DND-41 (cell line): ENCODE measurements around the gene BCAS3.
"Not testable (repeated sequence)": the region's sequence is repeated elsewhere in the genome, so short reads cannot be mapped to it uniquely, and the experiment has no call there.

Experiments used
- ATAC-seq: fragments of 200-7000 bp; cut with Tn5 transposase; 3 replicates; pipeline ENCODE4 v1.9.1; 2021; ENCODE audit warnings: low read depth; ENCODE audit not compliant: insufficient read depth
- DNase-seq: peaks from one replicate; pipeline ENCODE4 v3.0.0-alpha.2; 2020
- H2AFZ ChIP-seq: 2 replicates; pipeline ENCODE4 v1.6.0; 2012; ENCODE audit warnings: low read depth, low read length
- H3K27ac ChIP-seq: 2 replicates; pipeline ENCODE4 v1.5.1; 2012; ENCODE audit warnings: low read length, inconsistent platforms
- H3K27me3 ChIP-seq: fragments of 200-600 bp; sonication (generic); 2 replicates; pipeline ENCODE4 v1.6.0; 2012; ENCODE audit warnings: low read length, mild to moderate bottlenecking, inconsistent platforms; ENCODE audit not compliant: insufficient read depth, poor library complexity
- H3K36me3 ChIP-seq: 2 replicates; pipeline ENCODE4 v1.5.1; 2012; ENCODE audit warnings: low read length, inconsistent platforms; ENCODE audit not compliant: insufficient read depth
- H3K4me1 ChIP-seq: 2 replicates; pipeline ENCODE4 v1.5.1; 2012; ENCODE audit warnings: mild to moderate bottlenecking, low read length; ENCODE audit not compliant: insufficient read depth
- H3K4me2 ChIP-seq: 2 replicates; pipeline ENCODE4 v1.6.0; 2012; ENCODE audit warnings: mild to moderate bottlenecking, moderate library complexity, low read length, inconsistent platforms; ENCODE audit not compliant: insufficient read depth
- H3K4me3 ChIP-seq, 2 experiments: fragments of 200-600 bp in 1 of 2; shearing (Covaris generic) in 1 of 2; 2 replicates each; pipeline ENCODE4 v1.5.1; 2012 to 2016; ENCODE audit warnings: inconsistent platforms in 2 of 2, low read length in 2 of 2, mild to moderate bottlenecking in 2 of 2, low read depth in 1 of 2, moderate library complexity in 1 of 2
- H3K79me2 ChIP-seq: 2 replicates; pipeline ENCODE4 v1.6.0; 2012; ENCODE audit warnings: low read length, inconsistent platforms; ENCODE audit not compliant: insufficient read depth
- H3K9ac ChIP-seq: 2 replicates; pipeline ENCODE4 v1.6.0; 2012; ENCODE audit warnings: low read depth, mild to moderate bottlenecking, inconsistent platforms, low read length, moderate library complexity
- H3K9me3 ChIP-seq: 2 replicates; pipeline ENCODE4 v1.5.1; 2012; ENCODE audit warnings: low read length, moderate library complexity, mild to moderate bottlenecking, inconsistent platforms; ENCODE audit not compliant: insufficient read depth, severe bottlenecking
- H4K20me1 ChIP-seq: 2 replicates; pipeline ENCODE4 v1.6.0; 2012; ENCODE audit warnings: low read length; ENCODE audit not compliant: insufficient read depth
- CTCF ChIP-seq: IDR thresholded peaks from 2 replicates; pipeline ENCODE4 v1.5.1; 2012; ENCODE audit warnings: borderline replicate concordance, low read length, moderate library complexity, mild to moderate bottlenecking; ENCODE audit not compliant: poor library complexity, severe bottlenecking; ENCODE audit errors: extremely low read depth
- EZH2 ChIP-seq: IDR thresholded peaks from 3 replicates; pipeline ENCODE4 v1.6.1; 2012; ENCODE audit warnings: borderline replicate concordance, low read depth, mild to moderate bottlenecking, moderate library complexity, low read length, inconsistent platforms; ENCODE audit not compliant: severe bottlenecking

BCAS3 gene

GRCh38 chr17:60803059-60803458 lies 125.4 kb downstream of the BCAS3 start:
- Histone ChIP-seq H3K9me3 (no peaks in the 10 kb centered on the region), H3K4me2 (no peak overlapping the region), H4K20me1 (no peaks in the 10 kb centered on the region)

GRCh38 chr17:60804831-60805230 lies 127.2 kb downstream of the BCAS3 start:
- Histone ChIP-seq H3K27ac (no peak overlapping the region), H3K79me2 (no peaks in the 10 kb centered on the region), H3K4me3 (no peak overlapping the region), H3K36me3 (no peaks in the 10 kb centered on the region), H3K4me2 (no peak overlapping the region), H4K20me1 (no peaks in the 10 kb centered on the region), H3K9ac (no peak overlapping the region), H3K9me3 (no peaks in the 10 kb centered on the region), H2AFZ (no peak overlapping the region), H3K4me1 (no peaks in the 10 kb centered on the region), H3K27me3 (no peaks in the 10 kb centered on the region)
- no peak for TF ChIP-seq CTCF
- no peak for TF ChIP-seq EZH2
- DNase-seq (no peak), ATAC-seq (no peak)

More at GRCh38 chr17:60803059-60803458, 125.4 kb downstream of the BCAS3 start:
- no peaks in the 10 kb centered on the region for H3K79me2 ChIP-seq
- no peaks in the 10 kb centered on the region for H3K27me3 ChIP-seq
- ATAC-seq (no peak), DNase-seq (no peak)
- no peak overlapping the region for H3K4me3 ChIP-seq
- no peaks in the 10 kb centered on the region for H3K4me1 ChIP-seq
- H3K36me3 ChIP-seq = no peaks in the 10 kb centered on the region
- no peak overlapping the region for H3K27ac ChIP-seq
- no peak overlapping the region for H3K9ac ChIP-seq
- no peak for TF ChIP-seq EZH2
- no peak for TF ChIP-seq CTCF
- no peak overlapping the region for H2AFZ ChIP-seq

GRCh38 chr17:60809421-60809820 lies 131.8 kb downstream of the BCAS3 start:
- H2AFZ ChIP-seq = no peak overlapping the region
- H3K4me2 ChIP-seq = no peak overlapping the region
- DNase-seq (no peak), ATAC-seq (no peak)
- H3K27me3 ChIP-seq = no peaks in the 10 kb centered on the region
- H3K9ac ChIP-seq = no peak overlapping the region
- TF ChIP-seq EZH2 = no peak
- TF ChIP-seq CTCF = no peak
- no peak overlapping the region for H3K4me3 ChIP-seq
- no peaks in the 10 kb centered on the region for H4K20me1 ChIP-seq
- H3K27ac ChIP-seq = no peak overlapping the region
- H3K9me3 ChIP-seq = peaks cover 4% of the 10 kb centered on the region
- no peaks in the 10 kb centered on the region for H3K4me1 ChIP-seq
- H3K79me2 ChIP-seq = no peaks in the 10 kb centered on the region
- no peaks in the 10 kb centered on the region for H3K36me3 ChIP-seq

- H3K4me1 ChIP-seq, H3K9me3 ChIP-seq, H3K9ac ChIP-seq, H3K4me2 ChIP-seq, H3K36me3 ChIP-seq, DNase-seq, H3K27me3 ChIP-seq, H3K4me3 ChIP-seq, H3K79me2 ChIP-seq, H4K20me1 ChIP-seq, H2AFZ ChIP-seq, H3K27ac ChIP-seq, ATAC-seq: not testable (repeated sequence)
Measured at GRCh38 chr17:60814941-60815340, 137.3 kb downstream of the BCAS3 start.
